GM12891 (cell line): ENCODE measurements around the gene ANKRD28.

Source experiments
- PAX5 ChIP-seq: IDR thresholded peaks from 2 replicates; pipeline ENCODE4 v1.6.1; 2011; ENCODE audit warnings: low read length, moderate library complexity, mild to moderate bottlenecking; ENCODE audit not compliant: insufficient read depth, severe bottlenecking
- POLR2A ChIP-seq: IDR thresholded peaks from 2 replicates; pipeline ENCODE4 v1.6.1; 2011; ENCODE audit warnings: low read depth, low read length, control low read depth
- POLR2AphosphoS5 ChIP-seq: IDR thresholded peaks from 2 replicates; pipeline ENCODE4 v1.6.1; 2011; ENCODE audit warnings: low read depth, low read length, control low read depth
- POU2F2 ChIP-seq: IDR thresholded peaks from 2 replicates; pipeline ENCODE4 v1.6.1; 2011; ENCODE audit warnings: low read depth, mild to moderate bottlenecking, control low read depth, low read length, moderate library complexity
- SPI1 ChIP-seq: IDR thresholded peaks from 2 replicates; pipeline ENCODE4 v1.6.1; 2011; ENCODE audit warnings: low read depth, low read length, control low read depth
- TAF1 ChIP-seq: IDR thresholded peaks from 2 replicates; pipeline ENCODE4 v1.6.1; 2011; ENCODE audit warnings: low read depth, low read length, control low read depth

DNA sequence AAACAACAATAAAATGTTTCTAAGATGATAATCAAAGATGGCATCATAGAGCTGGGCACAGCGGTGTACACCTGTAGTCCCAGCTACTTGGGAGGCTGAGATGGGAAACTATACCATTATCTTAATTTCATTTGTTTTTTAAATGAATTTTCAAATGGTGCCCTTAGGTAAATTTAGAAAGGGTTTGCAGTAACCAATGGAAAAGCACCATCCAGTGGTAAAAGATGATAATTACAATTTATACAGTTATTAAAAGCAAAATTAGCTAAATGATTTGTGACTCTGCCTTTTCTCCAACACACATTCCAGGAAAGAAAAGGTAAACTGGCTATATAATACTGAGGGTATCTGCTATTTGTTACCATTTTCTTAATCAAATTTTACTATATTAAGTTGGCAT, 14.4 kb upstream of the ANKRD28 start:
- TF ChIP-seq POLR2AphosphoS5 = no peak
- TF ChIP-seq POLR2A = no peak
- TF ChIP-seq TAF1 = no peak
- TF ChIP-seq PAX5 = no peak
- TF ChIP-seq POU2F2 = no peak
- TF ChIP-seq SPI1 = no peak
